ENCODE measurements around the gene RASSF6.
"Not testable (repeated sequence)": the region's sequence is repeated elsewhere in the genome, so short reads cannot be mapped to it uniquely, and the experiment has no call there.

Gene RASSF6

GRCh38 chr4:73608689-73609594 lies 11.3 kb downstream of the RASSF6 start:
- no peaks in the 10 kb centered on the region for H3K4me1 ChIP-seq (ENCODE audit: control insufficient read depth, insufficient read depth, low read length)
- no peak overlapping the region for H3K9ac ChIP-seq (ENCODE audit: low read depth, low read length)
- H3K36me3 ChIP-seq (ENCODE audit: control insufficient read depth, insufficient read depth, low read length) = no peaks in the 10 kb centered on the region
- no peaks in the 10 kb centered on the region for H3K27me3 ChIP-seq (ENCODE audit: control insufficient read depth, insufficient read depth, low read length)
- H3K9me3 ChIP-seq (ENCODE audit: control insufficient read depth, insufficient read depth, low read length) = no peaks in the 10 kb centered on the region
- H3K4me3 ChIP-seq (ENCODE audit: low read depth, low read length) = no peak overlapping the region

GRCh38 chr4:73607375-73608033 lies 12.7 kb downstream of the RASSF6 start:
- Histone ChIP-seq H3K4me1 (ENCODE audit: control insufficient read depth, insufficient read depth, low read length) (no peaks in the 10 kb centered on the region), H3K27me3 (ENCODE audit: control insufficient read depth, insufficient read depth, low read length) (no peaks in the 10 kb centered on the region), H3K9ac (ENCODE audit: low read depth, low read length) (no peak overlapping the region), H3K4me3 (ENCODE audit: low read depth, low read length) (no peak overlapping the region), H3K36me3 (ENCODE audit: control insufficient read depth, insufficient read depth, low read length) (no peaks in the 10 kb centered on the region), H3K9me3 (ENCODE audit: control insufficient read depth, insufficient read depth, low read length) (no peaks in the 10 kb centered on the region)

- Histone ChIP-seq H3K36me3 (ENCODE audit: control insufficient read depth, insufficient read depth, low read length) (no peaks in the 10 kb centered on the region), H3K4me1 (ENCODE audit: control insufficient read depth, insufficient read depth, low read length) (no peaks in the 10 kb centered on the region), H3K9me3 (ENCODE audit: control insufficient read depth, insufficient read depth, low read length) (no peaks in the 10 kb centered on the region), H3K4me3 (ENCODE audit: low read depth, low read length) (no peak overlapping the region), H3K27me3 (ENCODE audit: control insufficient read depth, insufficient read depth, low read length) (no peaks in the 10 kb centered on the region), H3K9ac (ENCODE audit: low read depth, low read length) (no peak overlapping the region)
Observed at GRCh38 chr4:73606465-73606974, 13.7 kb downstream of the RASSF6 start.

- no peaks in the 10 kb centered on the region for H3K36me3 ChIP-seq (ENCODE audit: control insufficient read depth, insufficient read depth, low read length)
Observed at GRCh38 chr4:73603854-73604584, 16.2 kb downstream of the RASSF6 start.

GRCh38 chr4:73603271-73603710 lies 16.9 kb downstream of the RASSF6 start:
- peaks cover 6% of the 10 kb centered on the region for H3K4me1 ChIP-seq (ENCODE audit: control insufficient read depth, insufficient read depth, low read length)
- H3K36me3 ChIP-seq (ENCODE audit: control insufficient read depth, insufficient read depth, low read length) = no peaks in the 10 kb centered on the region

More at GRCh38 chr4:73603854-73604584, 16.2 kb downstream of the RASSF6 start:
- H3K4me1 ChIP-seq (ENCODE audit: control insufficient read depth, insufficient read depth, low read length) = peaks cover 5% of the 10 kb centered on the region
- no peaks in the 10 kb centered on the region for H3K27me3 ChIP-seq (ENCODE audit: control insufficient read depth, insufficient read depth, low read length)
- no peak overlapping the region for H3K9ac ChIP-seq (ENCODE audit: low read depth, low read length)
- no peak overlapping the region for H3K4me3 ChIP-seq (ENCODE audit: low read depth, low read length)
- no peaks in the 10 kb centered on the region for H3K9me3 ChIP-seq (ENCODE audit: control insufficient read depth, insufficient read depth, low read length)

GRCh38 chr4:73600954-73601353 lies 19.3 kb downstream of the RASSF6 start:
- H3K9me3 ChIP-seq (ENCODE audit: control insufficient read depth, insufficient read depth, low read length) = no peaks in the 10 kb centered on the region
- no peak overlapping the region for H3K4me3 ChIP-seq (ENCODE audit: low read depth, low read length)
- H3K27me3 ChIP-seq (ENCODE audit: control insufficient read depth, insufficient read depth, low read length) = no peaks in the 10 kb centered on the region
- H3K36me3 ChIP-seq (ENCODE audit: control insufficient read depth, insufficient read depth, low read length) = no peaks in the 10 kb centered on the region
- peaks cover 6% of the 10 kb centered on the region for H3K4me1 ChIP-seq (ENCODE audit: control insufficient read depth, insufficient read depth, low read length)
- H3K9ac ChIP-seq (ENCODE audit: low read depth, low read length) = no peak overlapping the region

More at GRCh38 chr4:73603271-73603710, 16.9 kb downstream of the RASSF6 start:
- Histone ChIP-seq H3K4me3 (ENCODE audit: low read depth, low read length) (no peak overlapping the region), H3K9me3 (ENCODE audit: control insufficient read depth, insufficient read depth, low read length) (no peaks in the 10 kb centered on the region), H3K9ac (ENCODE audit: low read depth, low read length) (no peak overlapping the region), H3K27me3 (ENCODE audit: control insufficient read depth, insufficient read depth, low read length) (no peaks in the 10 kb centered on the region)

GRCh38 chr4:73599182-73599581 lies 21.1 kb downstream of the RASSF6 start:
- Histone ChIP-seq H3K27me3 (ENCODE audit: control insufficient read depth, insufficient read depth, low read length) (no peaks in the 10 kb centered on the region), H3K4me1 (ENCODE audit: control insufficient read depth, insufficient read depth, low read length) (peaks cover 6% of the 10 kb centered on the region), H3K4me3 (ENCODE audit: low read depth, low read length) (no peak overlapping the region), H3K9ac (ENCODE audit: low read depth, low read length) (peak overlapping the region; percentile 14), H3K36me3 (ENCODE audit: control insufficient read depth, insufficient read depth, low read length) (no peaks in the 10 kb centered on the region), H3K9me3 (ENCODE audit: control insufficient read depth, insufficient read depth, low read length) (no peaks in the 10 kb centered on the region)

GRCh38 chr4:73597594-73597993 lies 22.6 kb downstream of the RASSF6 start:
- Histone ChIP-seq H3K4me1 (ENCODE audit: control insufficient read depth, insufficient read depth, low read length) (peaks cover 6% of the 10 kb centered on the region), H3K27me3 (ENCODE audit: control insufficient read depth, insufficient read depth, low read length) (no peaks in the 10 kb centered on the region), H3K36me3 (ENCODE audit: control insufficient read depth, insufficient read depth, low read length) (no peaks in the 10 kb centered on the region), H3K9me3 (ENCODE audit: control insufficient read depth, insufficient read depth, low read length) (no peaks in the 10 kb centered on the region), H3K9ac (ENCODE audit: low read depth, low read length) (no peak overlapping the region), H3K4me3 (ENCODE audit: low read depth, low read length) (no peak overlapping the region)

GRCh38 chr4:73597183-73597582 lies 23.1 kb downstream of the RASSF6 start:
- H3K36me3 ChIP-seq (ENCODE audit: control insufficient read depth, insufficient read depth, low read length); H3K4me1 ChIP-seq (ENCODE audit: control insufficient read depth, insufficient read depth, low read length); H3K27me3 ChIP-seq (ENCODE audit: control insufficient read depth, insufficient read depth, low read length); H3K9me3 ChIP-seq (ENCODE audit: control insufficient read depth, insufficient read depth, low read length); H3K9ac ChIP-seq (ENCODE audit: low read depth, low read length); H3K4me3 ChIP-seq (ENCODE audit: low read depth, low read length): not testable (repeated sequence)

GRCh38 chr4:73596001-73596400 lies 24.2 kb downstream of the RASSF6 start:
- Histone ChIP-seq H3K9me3 (ENCODE audit: control insufficient read depth, insufficient read depth, low read length) (no peaks in the 10 kb centered on the region), H3K4me3 (ENCODE audit: low read depth, low read length) (no peak overlapping the region), H3K4me1 (ENCODE audit: control insufficient read depth, insufficient read depth, low read length) (peaks cover 6% of the 10 kb centered on the region), H3K36me3 (ENCODE audit: control insufficient read depth, insufficient read depth, low read length) (no peaks in the 10 kb centered on the region), H3K9ac (ENCODE audit: low read depth, low read length) (no peak overlapping the region), H3K27me3 (ENCODE audit: control insufficient read depth, insufficient read depth, low read length) (no peaks in the 10 kb centered on the region)

GRCh38 chr4:73593631-73594241 lies 26.5 kb downstream of the RASSF6 start:
- Histone ChIP-seq H3K36me3 (ENCODE audit: control insufficient read depth, insufficient read depth, low read length) (no peaks in the 10 kb centered on the region), H3K4me1 (ENCODE audit: control insufficient read depth, insufficient read depth, low read length) (no peaks in the 10 kb centered on the region), H3K9me3 (ENCODE audit: control insufficient read depth, insufficient read depth, low read length) (no peaks in the 10 kb centered on the region), H3K27me3 (ENCODE audit: control insufficient read depth, insufficient read depth, low read length) (no peaks in the 10 kb centered on the region), H3K4me3 (ENCODE audit: low read depth, low read length) (no peak overlapping the region), H3K9ac (ENCODE audit: low read depth, low read length) (no peak overlapping the region)

Measured in iPS-15b (cell line).